K562 (cell line): ENCODE results near the gene WNT7A. TPM values are rescaled to one million over a fixed set of nuclear protein-coding genes. Genes with fewer than 3 reads are reported as not detected.

Experiments
- MEIS2 ChIP-seq: fragments of 450-650 bp; IDR thresholded peaks from 2 replicates; pipeline ENCODE4 v1.6.1; 2014; ENCODE audit warnings: mild to moderate bottlenecking; ENCODE audit not compliant: partially characterized antibody
- RCOR1 ChIP-seq, 2 experiments: IDR thresholded peaks; 2 replicates each; pipeline ENCODE4 v1.6.1; 2012; ENCODE audit warnings: low read depth in 2 of 2, low read length in 2 of 2, borderline replicate concordance in 1 of 2, improper control_type of control experiment in 1 of 2
- ZEB2 ChIP-seq: fragments of 450-650 bp; IDR thresholded peaks from 2 replicates; pipeline ENCODE4 v1.6.1; 2016
- polyA plus RNA-seq, 8 experiments: library from polyadenylated mRNA; depleted of rRNA in 4 of 8; stranded (reverse) in 5 of 8; unstranded in 3 of 8; fragments of >200 nt; fragmentation: Nextera tagmentation in 2 of 8; fragmentation: Illumina TruSeq in 1 of 8; extraction: Ambion mirVana in 2 of 8; extraction: Trizol in 1 of 8; gene quantifications; 2 replicates each; pipeline versions ENCODE4 v1.2.1 to v1.2.3, GENCODE V29; 2011 to 2014; ENCODE audit warnings: inconsistent platforms in 1 of 8, missing spikeins in 1 of 8
- total RNA-seq, 7 experiments: library from RNA; depleted of rRNA in 6 of 7; stranded (reverse); fragments of >200 nt in 6 of 7; fragmentation: Illumina TruSeq in 2 of 7; extraction: Trizol in 2 of 7; gene quantifications; 2 replicates each; pipeline versions ENCODE4 v1.2.1 to v1.2.3, GENCODE V29; 2011 to 2021; ENCODE audit warnings: low replicate concordance in 1 of 7
- TF ChIP-seq, protein P1 (sequence below), 2 experiments: fragments of 450-650 bp; formaldehyde crosslinking in 1 of 2; IDR thresholded peaks; 2 replicates each; pipeline versions ENCODE4 v1.4.0 to v1.6.1; 2014 to 2020; ENCODE audit warnings: mild to moderate bottlenecking in 2 of 2, borderline replicate concordance in 1 of 2, low read depth in 1 of 2
- TF ChIP-seq, protein P2 (sequence below): fragments of 450-650 bp; IDR thresholded peaks from 2 replicates; pipeline ENCODE4 v1.6.1; 2018; ENCODE audit warnings: mild to moderate bottlenecking, low read depth; ENCODE audit not compliant: partially characterized antibody

The WNT7A gene
- total and polyA plus RNA-seq, 9 of the 15 experiments (the other 6 are each of a cell fraction or from before 2014, with no cell fraction given): 0.03 TPM; not detected in 8

DNA sequence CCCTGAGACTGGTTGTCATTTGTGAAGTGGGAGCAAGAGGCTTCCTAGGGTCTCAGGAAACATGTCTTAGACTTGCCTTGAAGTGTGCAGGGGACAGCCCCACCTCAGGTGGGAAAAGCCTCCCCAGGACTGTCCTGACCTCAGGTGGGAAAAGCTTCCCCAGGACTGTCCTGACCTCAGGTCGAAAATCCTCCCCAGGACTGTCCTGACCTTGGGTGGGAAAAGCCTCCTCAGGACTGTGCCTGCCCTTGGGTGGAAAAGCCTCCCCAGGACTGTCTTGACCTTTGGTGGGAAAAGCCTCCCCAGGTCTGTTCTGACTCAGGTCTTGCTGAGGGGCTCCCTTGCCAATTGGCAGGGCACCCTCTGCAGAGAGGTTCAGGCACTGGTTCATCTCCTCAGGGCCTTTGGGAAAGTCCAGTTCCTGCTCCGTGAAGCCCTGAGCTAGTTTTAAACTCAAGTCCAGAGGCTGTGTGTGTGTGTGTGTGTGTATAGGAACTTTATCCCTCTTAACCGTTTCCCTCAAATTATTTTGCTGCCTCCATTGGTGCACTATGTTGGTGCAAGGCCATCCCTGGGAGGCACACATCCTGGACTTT, 64.7 kb downstream of the WNT7A start (continued):
- TF ChIP-seq, protein P1, sequence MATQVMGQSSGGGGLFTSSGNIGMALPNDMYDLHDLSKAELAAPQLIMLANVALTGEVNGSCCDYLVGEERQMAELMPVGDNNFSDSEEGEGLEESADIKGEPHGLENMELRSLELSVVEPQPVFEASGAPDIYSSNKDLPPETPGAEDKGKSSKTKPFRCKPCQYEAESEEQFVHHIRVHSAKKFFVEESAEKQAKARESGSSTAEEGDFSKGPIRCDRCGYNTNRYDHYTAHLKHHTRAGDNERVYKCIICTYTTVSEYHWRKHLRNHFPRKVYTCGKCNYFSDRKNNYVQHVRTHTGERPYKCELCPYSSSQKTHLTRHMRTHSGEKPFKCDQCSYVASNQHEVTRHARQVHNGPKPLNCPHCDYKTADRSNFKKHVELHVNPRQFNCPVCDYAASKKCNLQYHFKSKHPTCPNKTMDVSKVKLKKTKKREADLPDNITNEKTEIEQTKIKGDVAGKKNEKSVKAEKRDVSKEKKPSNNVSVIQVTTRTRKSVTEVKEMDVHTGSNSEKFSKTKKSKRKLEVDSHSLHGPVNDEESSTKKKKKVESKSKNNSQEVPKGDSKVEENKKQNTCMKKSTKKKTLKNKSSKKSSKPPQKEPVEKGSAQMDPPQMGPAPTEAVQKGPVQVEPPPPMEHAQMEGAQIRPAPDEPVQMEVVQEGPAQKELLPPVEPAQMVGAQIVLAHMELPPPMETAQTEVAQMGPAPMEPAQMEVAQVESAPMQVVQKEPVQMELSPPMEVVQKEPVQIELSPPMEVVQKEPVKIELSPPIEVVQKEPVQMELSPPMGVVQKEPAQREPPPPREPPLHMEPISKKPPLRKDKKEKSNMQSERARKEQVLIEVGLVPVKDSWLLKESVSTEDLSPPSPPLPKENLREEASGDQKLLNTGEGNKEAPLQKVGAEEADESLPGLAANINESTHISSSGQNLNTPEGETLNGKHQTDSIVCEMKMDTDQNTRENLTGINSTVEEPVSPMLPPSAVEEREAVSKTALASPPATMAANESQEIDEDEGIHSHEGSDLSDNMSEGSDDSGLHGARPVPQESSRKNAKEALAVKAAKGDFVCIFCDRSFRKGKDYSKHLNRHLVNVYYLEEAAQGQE (IDR thresholded peaks at IDR 0.05; ENCODE audit: borderline replicate concordance): no peak
- TF ChIP-seq, protein P1 (CRISPR knock-in tag; IDR thresholded peaks at IDR 0.05; ENCODE audit: low read depth): no peak
- TF ChIP-seq, protein P2, sequence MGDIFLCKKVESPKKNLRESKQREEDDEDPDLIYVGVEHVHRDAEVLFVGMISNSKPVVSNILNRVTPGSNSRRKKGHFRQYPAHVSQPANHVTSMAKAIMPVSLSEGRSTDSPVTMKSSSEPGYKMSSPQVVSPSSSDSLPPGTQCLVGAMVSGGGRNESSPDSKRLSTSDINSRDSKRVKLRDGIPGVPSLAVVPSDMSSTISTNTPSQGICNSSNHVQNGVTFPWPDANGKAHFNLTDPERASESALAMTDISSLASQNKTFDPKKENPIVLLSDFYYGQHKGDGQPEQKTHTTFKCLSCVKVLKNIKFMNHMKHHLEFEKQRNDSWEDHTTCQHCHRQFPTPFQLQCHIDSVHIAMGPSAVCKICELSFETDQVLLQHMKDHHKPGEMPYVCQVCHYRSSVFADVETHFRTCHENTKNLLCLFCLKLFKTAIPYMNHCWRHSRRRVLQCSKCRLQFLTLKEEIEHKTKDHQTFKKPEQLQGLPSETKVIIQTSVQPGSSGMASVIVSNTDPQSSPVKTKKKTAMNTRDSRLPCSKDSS: peak; percentile 95
- no peak for TF ChIP-seq MEIS2
- TF ChIP-seq RCOR1 (IDR thresholded peaks at IDR 0.05; ENCODE audit: borderline replicate concordance in 1 of 2, low read depth in 2 of 2, low read length in 2 of 2): no peak
- peak; percentile 69; the same call in 1 of the 2 replicates for TF ChIP-seq ZEB2
